CD4-positive, alpha-beta T cell treated with Interleukin-17A for 4 hours (primary cell): ENCODE results near the gene STK32C.
"Not testable (repeated sequence)": the region's sequence is repeated elsewhere in the genome, so short reads cannot be mapped to it uniquely, and the experiment has no call there.

Source experiments
- DNase-seq: peaks from one replicate; pipeline ENCODE4 v3.0.0-alpha.2; 2020; ENCODE audit warnings: mixed read lengths

Gene STK32C

DNA sequence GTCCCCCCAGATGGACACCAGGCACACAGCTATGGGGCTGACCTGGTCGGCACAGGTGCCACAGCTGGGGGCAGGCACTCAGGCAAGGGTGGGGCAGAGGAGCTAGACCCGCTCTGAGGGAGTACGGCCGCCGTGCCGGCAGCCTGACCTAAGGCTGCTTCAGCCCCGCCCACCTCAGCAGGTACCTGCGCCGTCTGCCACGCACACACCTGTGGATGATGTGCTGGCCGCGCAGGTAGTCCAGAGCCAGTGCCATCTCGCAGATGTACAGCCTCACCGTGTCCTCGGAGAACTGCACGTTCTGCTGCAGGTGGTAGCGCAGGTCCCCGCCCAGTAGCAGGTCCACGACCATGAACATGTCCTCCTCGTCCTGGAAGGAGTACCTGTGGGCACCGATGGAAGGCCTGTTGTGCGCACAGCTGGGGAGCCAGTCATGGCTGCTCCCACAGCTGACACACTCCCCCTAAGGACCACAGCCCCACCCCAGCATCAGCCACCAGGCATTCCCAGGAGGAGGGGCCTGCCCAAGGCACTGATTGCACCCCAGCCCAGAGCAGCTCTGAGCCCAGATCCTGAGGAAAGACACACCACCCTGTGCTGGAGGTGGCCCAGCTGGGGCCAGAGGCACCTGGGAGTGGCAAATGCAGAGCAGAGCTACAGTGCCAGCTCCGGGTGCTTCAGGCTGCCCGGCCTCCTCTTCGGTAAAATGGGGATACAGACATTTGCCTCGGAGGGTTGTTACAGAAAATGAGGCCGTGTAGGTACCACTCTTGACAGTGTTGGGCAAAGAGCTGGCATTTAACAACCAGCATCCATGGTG lies 81.0 kb downstream of the STK32C start:
- DNase-seq = no peak

DNA sequence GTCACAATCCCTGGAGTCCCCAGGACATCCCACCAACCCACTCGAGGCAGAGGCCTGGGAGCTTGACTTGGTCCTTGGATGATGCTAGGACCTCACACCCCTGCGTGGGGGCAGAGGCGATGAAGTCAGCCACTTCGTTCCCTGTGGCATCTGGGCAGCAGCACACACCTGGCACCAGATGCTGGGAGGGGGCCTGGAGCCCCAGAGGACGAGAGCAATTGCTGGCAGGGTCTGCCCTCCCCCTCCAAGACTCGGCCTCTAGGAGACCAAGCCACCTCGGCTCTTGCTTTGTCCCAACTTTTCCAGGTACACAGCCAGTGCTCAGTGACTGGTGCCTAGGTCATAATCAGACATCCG lies 81.9 kb downstream of the STK32C start:
- no peak for DNase-seq

- no peak for DNase-seq
These were observed 82.5 kb downstream of the STK32C start for GRCh38 chr10:132225073-132225848.

GRCh38 chr10:132224343-132225072 lies 83.2 kb downstream of the STK32C start:
- no peak for DNase-seq

DNA sequence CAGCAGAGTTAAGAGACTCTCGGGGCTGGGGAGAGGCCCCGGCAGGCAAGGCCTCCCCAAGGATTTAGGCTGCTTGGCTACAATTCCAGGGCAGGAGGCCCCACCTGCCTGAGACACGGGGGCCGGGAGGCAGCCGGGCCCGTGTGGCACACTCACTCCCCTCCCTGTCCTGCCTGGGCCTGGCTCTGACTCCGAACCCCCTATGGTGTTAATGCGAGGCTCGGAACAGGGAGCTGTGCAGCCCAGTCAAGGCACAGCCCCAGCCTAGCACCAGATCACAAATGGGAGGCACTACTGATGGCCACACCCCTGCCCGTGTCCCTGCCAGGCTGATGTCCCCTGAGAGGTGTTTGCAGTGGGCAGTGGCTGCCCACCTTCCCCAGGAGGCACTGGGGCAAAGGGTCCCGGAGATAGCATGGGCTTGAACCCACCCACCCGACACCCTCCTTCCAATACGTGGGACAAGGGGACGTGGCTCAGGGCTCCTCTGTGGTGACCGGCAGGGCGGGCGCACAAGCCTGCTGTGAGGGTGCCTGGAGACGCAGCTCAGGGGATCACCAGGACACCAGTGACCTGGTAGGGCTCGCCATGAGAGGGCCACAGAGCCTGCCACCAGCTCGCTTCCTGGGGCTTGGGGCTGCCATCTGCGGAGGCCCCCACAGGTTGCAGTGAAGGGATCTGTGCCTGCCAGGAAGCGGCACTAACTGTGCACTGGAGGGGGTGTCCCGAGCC lies 84.0 kb downstream of the STK32C start:
- no peak for DNase-seq

GRCh38 chr10:132223156-132223590 lies 84.6 kb downstream of the STK32C start:
- DNase-seq = peak; percentile 77

GRCh38 chr10:132222726-132223125 lies 85.0 kb downstream of the STK32C start:
- no peak for DNase-seq

DNA sequence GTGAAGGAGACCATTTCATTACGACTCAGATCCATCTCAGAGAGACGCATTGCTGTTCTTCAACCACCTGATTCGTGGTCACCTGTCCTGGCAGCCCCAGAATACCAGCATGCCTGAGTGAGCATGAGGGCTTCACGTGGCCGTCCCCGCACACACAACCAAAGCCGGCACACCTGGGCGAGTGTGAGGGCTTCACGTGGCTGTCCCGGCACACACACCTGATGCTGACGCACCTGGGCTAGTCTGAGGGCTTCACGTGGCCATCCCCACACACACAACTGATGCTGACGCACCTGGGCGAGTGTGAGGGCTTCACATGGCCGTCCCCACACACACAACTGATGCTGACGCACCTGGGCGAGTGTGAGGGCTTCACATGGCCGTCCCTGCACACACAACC lies 86.8 kb downstream of the STK32C start:
- DNase-seq = not testable (repeated sequence)

DNA sequence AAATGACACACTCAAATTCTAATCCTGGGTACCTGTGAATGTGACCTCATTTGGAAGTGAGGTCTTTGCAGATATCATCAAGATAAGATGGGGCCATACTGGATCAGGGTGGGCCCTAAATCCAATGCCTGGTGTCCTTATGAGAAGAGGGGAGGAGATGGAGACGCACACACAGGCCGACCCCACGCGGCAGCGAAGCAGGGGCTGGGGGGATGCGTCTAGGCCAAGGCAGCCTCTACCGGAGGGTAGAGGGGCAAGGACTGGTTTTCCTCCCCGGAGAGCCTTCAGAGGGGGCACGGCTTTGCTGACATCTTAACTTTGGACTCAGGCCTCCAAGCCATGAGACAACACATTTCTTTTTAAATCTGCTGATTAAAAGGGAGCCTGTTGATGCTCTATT lies 87.7 kb downstream of the STK32C start:
- DNase-seq = no peak

GRCh38 chr10:132219486-132219885 lies 88.3 kb downstream of the STK32C start:
- no peak for DNase-seq

DNA sequence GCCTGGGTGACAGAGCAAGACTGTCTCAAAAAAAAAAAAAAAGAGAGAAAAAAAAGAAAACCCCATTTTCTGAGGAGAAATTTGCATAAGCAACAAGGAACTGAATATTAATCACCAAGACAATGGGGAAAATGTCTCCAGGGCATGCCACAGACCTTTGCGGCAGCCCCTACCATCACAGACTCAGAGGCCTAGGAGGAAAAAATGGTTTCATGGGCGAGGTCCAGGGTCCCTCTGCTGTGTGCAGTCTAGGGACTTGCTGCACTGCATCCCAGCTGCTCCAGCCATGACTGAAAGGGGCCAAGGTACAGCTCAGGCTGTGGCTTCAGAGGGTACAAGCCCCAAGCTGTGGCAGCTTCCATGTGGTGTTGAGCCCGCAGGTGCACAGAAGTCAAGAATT lies 91.3 kb downstream of the STK32C start:
- DNase-seq = not testable (repeated sequence)

DNA sequence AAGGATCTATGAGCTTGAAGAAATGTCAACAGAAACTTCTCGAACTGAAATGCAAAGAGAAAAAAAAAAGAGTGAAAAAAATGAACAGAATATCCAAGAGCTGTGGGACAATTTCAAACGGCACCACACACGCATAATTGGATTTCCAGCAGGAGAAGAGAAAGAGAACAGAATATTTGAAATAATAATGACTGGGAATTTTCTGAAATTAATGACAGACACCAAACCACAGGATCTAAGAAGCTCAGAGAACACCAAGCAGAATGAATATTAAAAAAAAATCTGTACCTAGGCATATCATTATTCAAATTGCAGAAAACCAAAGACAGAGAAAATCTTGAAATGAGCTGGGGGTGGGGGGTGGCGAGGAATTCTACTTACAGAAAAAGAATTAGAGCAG lies 93.8 kb downstream of the STK32C start:
- DNase-seq = no peak

DNA sequence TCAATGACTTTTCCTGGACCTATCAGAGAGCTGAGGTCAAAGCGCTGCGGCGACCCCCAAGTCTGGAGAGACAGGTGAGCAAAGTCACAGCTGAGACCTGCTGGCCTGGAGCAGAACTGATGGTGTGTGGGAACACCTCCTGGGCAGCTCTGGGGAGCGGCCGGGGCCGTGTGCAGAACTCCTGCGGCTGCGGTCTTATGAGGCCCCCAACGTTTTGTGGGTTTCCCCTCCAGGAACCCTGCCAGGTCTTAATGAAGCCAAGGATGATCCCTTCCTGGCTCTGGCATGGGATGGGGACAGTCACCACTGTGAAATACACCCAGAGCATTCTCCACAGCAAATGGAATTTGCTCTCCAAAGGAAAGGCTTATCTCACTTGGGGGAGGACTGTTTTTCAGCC lies 94.9 kb downstream of the STK32C start:
- no peak for DNase-seq

DNA sequence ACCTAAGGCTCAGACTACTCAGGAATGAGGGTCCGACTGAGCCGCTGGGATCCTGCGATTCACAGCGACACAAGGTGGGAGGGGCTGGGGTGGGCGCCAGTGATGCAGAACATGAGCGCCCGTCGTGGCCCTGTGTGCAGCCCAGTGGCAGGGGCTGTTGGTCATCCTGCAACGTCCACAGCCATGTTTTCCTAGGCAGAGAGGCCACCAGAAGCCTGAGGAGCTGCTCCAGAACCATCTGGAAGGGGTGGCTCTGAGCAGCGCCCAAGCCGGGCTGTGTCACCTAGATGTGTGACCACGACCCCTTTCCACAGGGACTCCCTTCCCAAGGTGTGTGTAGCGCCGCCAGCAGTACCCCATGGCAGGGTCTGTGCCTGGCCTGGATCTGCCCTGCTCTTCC lies 96.5 kb downstream of the STK32C start:
- no peak for DNase-seq

DNA sequence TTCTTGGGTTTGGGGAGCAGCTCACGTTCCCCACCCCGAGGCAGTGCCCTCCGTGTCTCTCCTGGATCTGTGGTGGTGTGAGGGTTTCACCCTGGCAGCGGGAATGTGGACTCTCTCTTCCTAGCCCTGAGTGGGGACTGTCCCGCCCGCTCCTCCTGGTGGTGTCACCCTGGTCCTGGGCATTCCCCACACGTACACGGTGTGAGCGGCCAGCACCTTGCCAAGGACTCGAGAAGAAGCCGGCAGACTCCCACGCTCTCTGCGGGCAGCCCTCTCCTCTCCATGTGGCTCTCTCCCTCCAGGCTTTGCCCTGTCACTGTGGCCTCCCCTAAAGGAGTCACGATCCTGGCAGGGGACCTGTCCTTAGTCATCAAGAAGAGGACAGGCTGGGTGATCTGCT lies 97.0 kb downstream of the STK32C start:
- DNase-seq = no peak

DNA sequence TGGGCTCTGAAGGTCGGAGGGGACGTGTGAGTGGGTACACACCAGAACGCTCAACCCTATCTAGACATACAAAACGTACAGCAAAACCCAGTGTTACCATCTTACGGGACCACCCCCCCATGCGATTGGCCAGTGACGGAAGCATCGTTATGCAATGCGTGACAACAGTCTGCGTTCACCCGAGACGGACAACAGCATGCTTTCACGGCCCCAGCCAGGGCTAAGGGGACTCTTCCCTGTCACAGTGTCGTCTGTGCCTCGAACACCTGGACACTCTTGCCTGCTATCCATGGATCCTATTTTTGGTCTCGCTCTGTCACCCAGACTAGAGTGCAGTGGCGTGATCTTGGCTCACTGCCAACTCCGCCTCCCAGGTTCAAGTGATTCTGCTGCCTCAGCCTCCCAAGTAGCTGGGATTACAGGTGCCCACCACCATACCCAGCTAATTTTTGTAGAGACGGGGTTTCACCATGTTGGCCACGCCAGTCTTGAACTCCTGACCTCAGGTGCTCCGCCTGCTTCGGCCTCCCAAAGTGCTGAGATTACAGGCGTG lies 97.7 kb downstream of the STK32C start:
- DNase-seq = no peak

DNA sequence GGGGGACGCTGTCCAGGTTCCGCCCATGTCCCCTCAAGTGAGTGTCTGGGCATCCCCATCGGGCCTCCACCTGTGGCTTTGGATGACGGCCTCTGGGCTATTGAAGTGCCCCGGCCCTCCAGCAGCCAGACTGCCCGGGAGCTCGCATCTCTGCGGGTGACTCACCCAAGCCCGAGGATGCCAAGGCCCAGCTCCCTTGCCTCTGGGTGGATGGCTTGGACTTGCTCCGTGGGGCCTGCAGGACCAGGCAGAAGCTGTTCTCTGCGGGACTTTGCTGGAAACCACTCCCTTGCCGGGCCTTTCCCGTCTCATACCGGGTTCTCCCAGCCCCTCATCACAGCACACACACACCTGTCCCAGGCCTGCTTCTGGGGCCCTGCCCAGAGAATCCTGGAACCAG lies 98.6 kb downstream of the STK32C start:
- no peak for DNase-seq

DNA sequence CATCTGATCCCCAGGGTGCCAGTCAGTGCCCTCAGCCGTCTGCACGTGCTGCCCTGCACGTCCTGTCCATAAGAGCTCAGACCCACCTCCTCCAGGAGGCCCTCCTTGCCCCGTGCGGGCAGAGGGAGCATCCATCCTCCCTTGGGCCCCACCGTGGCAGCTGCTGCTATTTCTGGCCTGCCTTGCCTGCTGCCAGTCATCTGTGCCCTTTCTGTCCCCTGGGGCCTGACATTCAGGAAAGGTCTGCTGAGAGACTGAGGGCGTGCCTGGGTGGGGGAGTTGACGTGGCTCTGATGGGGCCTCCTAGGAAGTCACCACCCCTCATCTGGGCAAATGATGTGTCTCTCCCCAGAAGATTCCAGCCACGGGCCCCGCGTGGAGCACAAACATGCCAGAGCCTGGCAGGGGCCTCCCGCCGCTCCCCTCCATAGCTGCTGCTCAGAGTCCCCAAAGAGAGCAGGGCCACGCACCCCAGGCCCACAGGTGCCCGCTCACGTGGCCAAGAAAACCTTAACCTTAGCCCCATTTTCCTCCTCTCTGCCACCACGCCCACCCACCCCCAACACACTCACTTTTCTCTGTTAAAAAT lies 99.2 kb downstream of the STK32C start:
- DNase-seq = no peak

GRCh38 chr10:132207536-132208461 lies 100.0 kb downstream of the STK32C start:
- no peak for DNase-seq

GRCh38 chr10:132206806-132207535 lies 100.8 kb downstream of the STK32C start:
- no peak for DNase-seq
